MM.1S (cell line): ENCODE results near the gene SVEP1.

Experiments used
- DNase-seq: peaks from one replicate; pipeline ENCODE4 v3.0.0-alpha.2; 2015
- H2AFZ ChIP-seq: fragments of 300-600 bp; sonication (generic); 2 replicates; pipeline ENCODE4 v1.6.0; 2016; ENCODE audit warnings: antibody characterized with exemption, low read length
- H3F3A ChIP-seq: fragments of 300-600 bp; sonication (generic); 2 replicates; pipeline ENCODE4 v1.6.1; 2016; ENCODE audit warnings: mild to moderate bottlenecking, antibody characterized with exemption, low read length, moderate library complexity, mixed read lengths; ENCODE audit not compliant: insufficient read depth
- H3K27ac ChIP-seq: fragments of 300-600 bp; sonication (generic); 2 replicates; pipeline ENCODE4 v1.5.1; 2016; ENCODE audit warnings: mild to moderate bottlenecking, low read length
- H3K27me3 ChIP-seq: fragments of 300-600 bp; sonication (generic); replicated peaks from 2 replicates; pipeline ENCODE4 v1.6.0; 2016; ENCODE audit warnings: low read length; ENCODE audit not compliant: insufficient read depth
- H3K36me3 ChIP-seq: fragments of 300-600 bp; sonication (generic); replicated peaks from 2 replicates; pipeline ENCODE4 v1.6.1; 2016; ENCODE audit warnings: mild to moderate bottlenecking, low read length, mixed read lengths; ENCODE audit not compliant: insufficient read depth
- H3K4me1 ChIP-seq: fragments of 300-600 bp; sonication (generic); 2 replicates; pipeline ENCODE4 v1.6.1; 2016; ENCODE audit warnings: low read length, mixed read lengths
- H3K4me2 ChIP-seq: fragments of 300-600 bp; sonication (generic); 2 replicates; pipeline ENCODE4 v1.6.0; 2016; ENCODE audit warnings: low read depth, low read length
- H3K4me3 ChIP-seq: fragments of 300-600 bp; sonication (generic); 2 replicates; pipeline ENCODE4 v1.5.1; 2016; ENCODE audit warnings: low read length, mixed read lengths
- H3K79me2 ChIP-seq: fragments of 300-600 bp; sonication (generic); 2 replicates; pipeline ENCODE4 v1.6.1; 2016; ENCODE audit warnings: mixed run types, low read length, mixed read lengths
- H3K9ac ChIP-seq: fragments of 300-600 bp; sonication (generic); 2 replicates; pipeline ENCODE4 v1.6.1; 2016; ENCODE audit warnings: low read length, mixed read lengths
- H3K9me2 ChIP-seq: fragments of 300-600 bp; sonication (generic); replicated peaks from 2 replicates; pipeline ENCODE4 v1.6.1; 2016; ENCODE audit warnings: mild to moderate bottlenecking, low read length, mixed read lengths; ENCODE audit not compliant: insufficient read depth
- H3K9me3 ChIP-seq: fragments of 300-600 bp; sonication (generic); replicated peaks from 2 replicates; pipeline ENCODE4 v1.6.1; 2016; ENCODE audit warnings: mild to moderate bottlenecking, low read length, mixed read lengths; ENCODE audit not compliant: insufficient read depth
- H4K20me1 ChIP-seq: fragments of 300-600 bp; sonication (generic); 2 replicates; pipeline ENCODE4 v1.6.1; 2016; ENCODE audit warnings: mild to moderate bottlenecking, low read length, moderate library complexity, mixed read lengths; ENCODE audit not compliant: insufficient read depth
- CTCF ChIP-seq: fragments of 300-600 bp; sonication (generic); IDR thresholded peaks from 2 replicates; pipeline ENCODE4 v1.5.1; 2016; ENCODE audit warnings: antibody characterized with exemption, low read length, mixed read lengths
- EZH2 ChIP-seq: fragments of 300-600 bp; sonication (generic); optimal IDR thresholded peaks from 2 replicates; pipeline ENCODE3; 2017; ENCODE audit warnings: low read depth, mild to moderate bottlenecking, antibody characterized with exemption, low read length, mixed read lengths
- EZH2phosphoT487 ChIP-seq: fragments of 300-600 bp; sonication (generic); IDR thresholded peaks from 2 replicates; pipeline ENCODE4 v1.6.1; 2018; ENCODE audit warnings: antibody characterized with exemption, low read length

The SVEP1 gene

DNA sequence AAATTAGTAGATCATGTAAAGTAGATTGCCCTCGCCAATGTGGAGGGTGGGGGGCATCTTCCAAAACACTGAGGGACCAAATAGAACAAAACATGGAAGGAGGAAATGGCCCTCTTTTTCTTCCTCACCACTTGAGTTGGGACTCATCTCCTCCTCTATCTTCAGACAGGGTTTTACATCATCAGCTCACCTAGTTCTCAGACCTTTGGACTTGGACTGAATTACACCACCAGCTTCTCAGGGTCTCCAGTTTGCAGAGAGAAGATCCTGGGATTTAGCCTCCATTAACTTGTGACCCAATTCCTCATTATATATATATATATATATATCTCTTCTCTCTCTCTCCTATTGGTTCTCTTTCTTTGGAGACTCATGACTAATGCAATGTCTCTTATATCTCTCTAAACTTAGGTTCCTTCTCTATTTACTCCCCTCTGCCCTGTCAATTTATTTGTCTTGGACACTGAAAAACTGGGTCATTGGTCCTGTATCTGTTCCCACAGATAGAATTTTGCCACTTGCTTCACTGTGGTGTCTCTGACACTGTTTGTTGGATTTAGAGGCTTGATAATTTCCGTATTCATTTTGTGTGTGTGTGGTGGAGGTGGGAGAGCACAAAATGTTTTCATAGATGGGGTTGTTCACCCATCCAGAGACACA lies 187.6 kb downstream of the SVEP1 start:
- Histone ChIP-seq H4K20me1 (no peaks in the 10 kb centered on the region), H3K9me3 (no peaks in the 10 kb centered on the region), H3K79me2 (no peaks in the 10 kb centered on the region), H3K4me2 (no peak overlapping the region), H3K9ac (no peak overlapping the region), H3K4me3 (no peak overlapping the region), H2AFZ (no peak overlapping the region), H3K27me3 (no peaks in the 10 kb centered on the region), H3K9me2 (no peaks in the 10 kb centered on the region), H3F3A (no peaks in the 10 kb centered on the region), H3K36me3 (no peaks in the 10 kb centered on the region), H3K27ac (no peak overlapping the region), H3K4me1 (no peaks in the 10 kb centered on the region)
- no peak for TF ChIP-seq EZH2phosphoT487
- no peak for TF ChIP-seq EZH2
- no peak for TF ChIP-seq CTCF
- no peak for DNase-seq

DNA sequence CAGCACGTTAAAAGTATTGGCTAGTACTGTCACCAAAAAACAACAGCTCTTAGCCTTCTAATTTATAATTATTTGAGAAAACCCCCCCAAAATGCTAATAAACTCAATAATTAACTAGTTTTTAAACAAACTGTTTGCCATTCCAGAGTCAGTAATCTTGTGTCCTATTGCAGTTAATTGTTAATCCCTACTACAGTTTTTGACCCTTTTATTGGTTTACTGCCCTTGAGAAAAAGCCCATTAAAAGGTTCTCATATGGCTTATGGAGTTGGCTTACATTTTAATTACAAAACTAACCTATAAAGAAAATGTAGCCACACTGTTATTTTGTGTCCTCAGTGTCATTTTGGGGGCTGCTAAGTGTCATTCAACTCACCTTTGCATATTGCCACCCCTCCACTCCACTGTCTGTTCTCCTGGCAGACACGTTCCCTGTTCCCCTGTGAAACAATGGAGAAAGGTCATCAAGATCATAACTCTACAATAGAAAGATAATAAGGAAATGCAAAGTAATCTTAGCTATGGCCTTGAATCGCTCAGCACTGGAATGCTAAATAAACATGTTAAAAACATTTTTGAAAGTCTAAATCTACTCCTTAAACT lies 190.3 kb downstream of the SVEP1 start:
- H3K9me2 ChIP-seq, result no peaks in the 10 kb centered on the region
- H3K4me1 ChIP-seq, result no peaks in the 10 kb centered on the region
- no peak overlapping the region for H3K4me3 ChIP-seq
- no peak overlapping the region for H3K27ac ChIP-seq
- no peak for DNase-seq
- no peaks in the 10 kb centered on the region for H3K79me2 ChIP-seq
- no peaks in the 10 kb centered on the region for H3F3A ChIP-seq
- no peak overlapping the region for H2AFZ ChIP-seq
- no peak overlapping the region for H3K4me2 ChIP-seq
- no peak overlapping the region for H3K9ac ChIP-seq
- H3K27me3 ChIP-seq, result no peaks in the 10 kb centered on the region
- no peaks in the 10 kb centered on the region for H3K9me3 ChIP-seq
- H4K20me1 ChIP-seq, result no peaks in the 10 kb centered on the region
- H3K36me3 ChIP-seq, result no peaks in the 10 kb centered on the region
- TF ChIP-seq EZH2 (no peak), EZH2phosphoT487 (no peak), CTCF (no peak)

DNA sequence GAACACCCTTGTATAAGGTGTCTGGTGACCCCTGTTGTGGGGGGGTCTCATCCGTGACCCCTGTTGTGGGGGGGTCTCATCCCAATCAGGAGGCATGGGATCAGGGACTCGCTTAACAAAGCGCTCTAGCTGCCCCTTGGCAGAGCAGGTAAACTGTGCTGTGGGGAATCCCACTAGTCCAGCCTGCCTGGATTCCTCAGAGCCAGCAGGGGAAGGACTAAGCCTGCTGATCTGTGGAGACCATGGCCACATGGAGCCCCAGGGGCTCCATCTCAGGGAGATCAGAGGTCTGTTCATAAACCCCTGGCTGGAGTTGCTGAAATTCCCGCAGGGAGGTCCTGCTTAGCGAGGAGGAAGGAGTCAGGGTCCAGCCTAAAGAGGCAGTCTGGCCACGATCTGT lies 196.1 kb downstream of the SVEP1 start:
- no peak overlapping the region for H2AFZ ChIP-seq
- no peaks in the 10 kb centered on the region for H4K20me1 ChIP-seq
- H3K27ac ChIP-seq, result no peak overlapping the region
- no peak overlapping the region for H3K9ac ChIP-seq
- no peak overlapping the region for H3K4me2 ChIP-seq
- H3K27me3 ChIP-seq, result no peaks in the 10 kb centered on the region
- DNase-seq, result no peak
- no peaks in the 10 kb centered on the region for H3F3A ChIP-seq
- H3K9me2 ChIP-seq, result no peaks in the 10 kb centered on the region
- no peaks in the 10 kb centered on the region for H3K4me1 ChIP-seq
- H3K4me3 ChIP-seq, result no peak overlapping the region
- no peak for TF ChIP-seq EZH2phosphoT487
- no peak for TF ChIP-seq EZH2
- TF ChIP-seq CTCF, result no peak
- no peaks in the 10 kb centered on the region for H3K36me3 ChIP-seq
- no peaks in the 10 kb centered on the region for H3K9me3 ChIP-seq
- H3K79me2 ChIP-seq, result no peaks in the 10 kb centered on the region
